ENCODE measurements around the gene GRB10.

Gene GRB10

GRCh38 chr7:50646069-50646468 is 136.6 kb downstream of the GRB10 start:
- no peak for TF ChIP-seq ELF4 (IDR thresholded peaks at IDR 0.05)
- no peak for TF ChIP-seq ARNT (IDR thresholded peaks at IDR 0.05)
- TF ChIP-seq SP1 (IDR thresholded peaks at IDR 0.05), result no peak
- no peak for TF ChIP-seq SUZ12 (IDR thresholded peaks at IDR 0.05)
- no peak for TF ChIP-seq FOXM1 (IDR thresholded peaks at IDR 0.05; ENCODE audit: borderline replicate concordance)
- no peak for TF ChIP-seq CTBP1 (IDR thresholded peaks at IDR 0.05; ENCODE audit: borderline replicate concordance)
- TF ChIP-seq FOXA1 (IDR thresholded peaks at IDR 0.05), result no peak
- TF ChIP-seq FOXK2 (IDR thresholded peaks at IDR 0.05), result no peak
- TF ChIP-seq NFRKB (IDR thresholded peaks at IDR 0.05), result no peak
- TF ChIP-seq ZNF384 (IDR thresholded peaks at IDR 0.05), result no peak
- TF ChIP-seq TARDBP (IDR thresholded peaks at IDR 0.05), result no peak
- TF ChIP-seq BHLHE40 (IDR thresholded peaks at IDR 0.05; ENCODE audit: borderline replicate concordance), result no peak
- TF ChIP-seq HDGF (IDR thresholded peaks at IDR 0.05; ENCODE audit: borderline replicate concordance), result no peak
- no peak for TF ChIP-seq LEF1 (IDR thresholded peaks at IDR 0.05; ENCODE audit: borderline replicate concordance)
- TF ChIP-seq L3MBTL2 (conservative IDR thresholded peaks at IDR 0.05), result no peak
- TF ChIP-seq, protein P1, sequence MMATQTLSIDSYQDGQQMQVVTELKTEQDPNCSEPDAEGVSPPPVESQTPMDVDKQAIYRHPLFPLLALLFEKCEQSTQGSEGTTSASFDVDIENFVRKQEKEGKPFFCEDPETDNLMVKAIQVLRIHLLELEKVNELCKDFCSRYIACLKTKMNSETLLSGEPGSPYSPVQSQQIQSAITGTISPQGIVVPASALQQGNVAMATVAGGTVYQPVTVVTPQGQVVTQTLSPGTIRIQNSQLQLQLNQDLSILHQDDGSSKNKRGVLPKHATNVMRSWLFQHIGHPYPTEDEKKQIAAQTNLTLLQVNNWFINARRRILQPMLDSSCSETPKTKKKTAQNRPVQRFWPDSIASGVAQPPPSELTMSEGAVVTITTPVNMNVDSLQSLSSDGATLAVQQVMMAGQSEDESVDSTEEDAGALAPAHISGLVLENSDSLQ (IDR thresholded peaks at IDR 0.05), result no peak
- ChIA-PET CTCF (no interaction called here), POLR2A (no interaction called here)
- no peak for DNase-seq (ENCODE audit: extremely low spot score)

DNA sequence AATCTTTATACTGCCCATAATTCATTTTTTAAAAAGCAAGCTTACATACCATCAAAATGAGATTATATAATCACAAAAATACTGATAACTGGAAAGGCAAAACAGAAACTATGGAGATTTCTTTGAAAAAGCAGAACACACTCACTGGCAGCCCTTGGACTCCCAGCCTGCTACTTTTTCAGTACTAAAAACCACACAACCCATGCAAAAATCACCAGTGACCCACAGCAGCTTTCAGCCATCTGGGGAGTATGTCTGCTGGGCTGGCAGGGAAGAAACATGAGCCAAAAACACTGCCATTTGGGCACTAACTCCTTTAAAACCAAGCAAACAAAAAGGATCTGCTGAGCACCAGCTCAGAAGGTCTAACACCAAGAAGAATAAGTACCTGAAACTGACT is 137.5 kb downstream of the GRB10 start:
- DNase-seq (ENCODE audit: extremely low spot score), result no peak
- CTCF ChIA-PET, result no interaction called here
- TF ChIP-seq NFRKB (IDR thresholded peaks at IDR 0.05) (no peak), TARDBP (IDR thresholded peaks at IDR 0.05) (no peak), FOXA1 (IDR thresholded peaks at IDR 0.05) (no peak), ARNT (IDR thresholded peaks at IDR 0.05) (no peak), SUZ12 (IDR thresholded peaks at IDR 0.05) (no peak), BHLHE40 (IDR thresholded peaks at IDR 0.05; ENCODE audit: borderline replicate concordance) (no peak), HDGF (IDR thresholded peaks at IDR 0.05; ENCODE audit: borderline replicate concordance) (no peak), ZNF384 (IDR thresholded peaks at IDR 0.05) (no peak), CTBP1 (IDR thresholded peaks at IDR 0.05; ENCODE audit: borderline replicate concordance) (no peak), ELF4 (IDR thresholded peaks at IDR 0.05) (no peak), SP1 (IDR thresholded peaks at IDR 0.05) (no peak), LEF1 (IDR thresholded peaks at IDR 0.05; ENCODE audit: borderline replicate concordance) (no peak)
- TF ChIP-seq, protein P1 (IDR thresholded peaks at IDR 0.05), result no peak
- POLR2A ChIA-PET, result no interaction called here

DNA sequence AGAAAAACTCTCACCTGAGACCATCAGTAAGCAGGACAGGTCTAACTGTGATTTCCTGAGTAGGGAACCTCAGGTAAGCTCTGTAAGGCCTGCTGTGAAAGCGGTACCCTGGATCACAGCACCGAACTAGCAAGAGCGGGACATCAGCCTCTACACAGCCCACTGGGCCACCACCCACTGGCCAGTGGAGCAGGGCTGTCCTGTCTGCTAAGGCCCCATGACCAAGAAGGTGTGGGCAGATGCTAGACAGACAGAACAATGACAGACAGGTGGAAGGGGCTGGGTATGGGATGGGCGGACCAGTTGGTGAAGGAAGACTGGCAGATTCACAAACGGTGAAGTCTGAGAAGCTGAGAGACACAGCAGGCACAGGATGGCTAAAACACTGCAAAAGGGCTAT is 138.1 kb downstream of the GRB10 start:
- POLR2A ChIA-PET, result no interaction called here
- CTCF ChIA-PET, result no interaction called here
- TF ChIP-seq HDGF (IDR thresholded peaks at IDR 0.05; ENCODE audit: borderline replicate concordance), result no peak
- no peak for TF ChIP-seq ARNT (IDR thresholded peaks at IDR 0.05)
- TF ChIP-seq SUZ12 (IDR thresholded peaks at IDR 0.05), result no peak
- TF ChIP-seq LEF1 (IDR thresholded peaks at IDR 0.05; ENCODE audit: borderline replicate concordance), result no peak
- no peak for TF ChIP-seq NFRKB (IDR thresholded peaks at IDR 0.05)
- TF ChIP-seq L3MBTL2 (conservative IDR thresholded peaks at IDR 0.05), result no peak
- TF ChIP-seq FOXA1 (IDR thresholded peaks at IDR 0.05), result no peak
- TF ChIP-seq FOXM1 (IDR thresholded peaks at IDR 0.05; ENCODE audit: borderline replicate concordance), result no peak
- no peak for TF ChIP-seq BHLHE40 (IDR thresholded peaks at IDR 0.05; ENCODE audit: borderline replicate concordance)
- TF ChIP-seq, protein P1 (IDR thresholded peaks at IDR 0.05), result no peak
- TF ChIP-seq CTBP1 (IDR thresholded peaks at IDR 0.05; ENCODE audit: borderline replicate concordance), result no peak
- no peak for TF ChIP-seq SP1 (IDR thresholded peaks at IDR 0.05)
- TF ChIP-seq ZNF384 (IDR thresholded peaks at IDR 0.05), result no peak
- no peak for DNase-seq (ENCODE audit: extremely low spot score)

DNA sequence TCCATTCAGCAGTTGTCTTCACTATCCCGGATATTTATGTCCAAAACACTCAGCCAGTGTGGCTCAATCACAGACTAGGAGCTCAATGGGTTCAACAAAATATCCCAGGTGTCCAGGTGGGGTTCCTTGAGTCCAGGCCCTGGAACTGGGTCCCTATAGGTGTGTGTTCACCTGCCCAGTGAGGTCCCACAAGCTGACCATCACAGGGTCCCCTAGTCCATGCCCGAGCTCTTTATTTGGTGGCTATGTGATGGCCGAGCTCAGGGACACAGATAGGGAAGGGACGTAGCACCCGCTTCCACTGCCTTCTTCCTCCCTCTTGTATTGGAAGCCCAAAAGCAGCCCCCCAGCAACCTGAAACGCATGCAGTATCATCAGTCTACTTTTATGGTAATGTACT is 138.6 kb downstream of the GRB10 start:
- POLR2A ChIA-PET, result no interaction called here
- TF ChIP-seq TARDBP (IDR thresholded peaks at IDR 0.05) (no peak), ZNF384 (IDR thresholded peaks at IDR 0.05) (no peak), FOXM1 (IDR thresholded peaks at IDR 0.05; ENCODE audit: borderline replicate concordance) (no peak), NFRKB (IDR thresholded peaks at IDR 0.05) (no peak), CTBP1 (IDR thresholded peaks at IDR 0.05; ENCODE audit: borderline replicate concordance) (no peak), ARNT (IDR thresholded peaks at IDR 0.05) (no peak), BHLHE40 (IDR thresholded peaks at IDR 0.05; ENCODE audit: borderline replicate concordance) (no peak), FOXA1 (IDR thresholded peaks at IDR 0.05) (no peak), SP1 (IDR thresholded peaks at IDR 0.05) (no peak), FOXK2 (IDR thresholded peaks at IDR 0.05) (no peak), LEF1 (IDR thresholded peaks at IDR 0.05; ENCODE audit: borderline replicate concordance) (no peak), ELF4 (IDR thresholded peaks at IDR 0.05) (no peak), L3MBTL2 (conservative IDR thresholded peaks at IDR 0.05) (no peak)
- TF ChIP-seq, protein P1 (IDR thresholded peaks at IDR 0.05), result no peak
- CTCF ChIA-PET, result no interaction called here
- no peak for DNase-seq (ENCODE audit: extremely low spot score)

- CTCF ChIA-PET, result no interaction called here
- no peak for DNase-seq (ENCODE audit: extremely low spot score)
- TF ChIP-seq BHLHE40 (IDR thresholded peaks at IDR 0.05; ENCODE audit: borderline replicate concordance) (no peak), LEF1 (IDR thresholded peaks at IDR 0.05; ENCODE audit: borderline replicate concordance) (no peak), SP1 (IDR thresholded peaks at IDR 0.05) (no peak), SUZ12 (IDR thresholded peaks at IDR 0.05) (no peak), FOXA1 (IDR thresholded peaks at IDR 0.05) (no peak), TARDBP (IDR thresholded peaks at IDR 0.05) (no peak), ZNF384 (IDR thresholded peaks at IDR 0.05) (no peak), ARNT (IDR thresholded peaks at IDR 0.05) (no peak), FOXK2 (IDR thresholded peaks at IDR 0.05) (no peak), HDGF (IDR thresholded peaks at IDR 0.05; ENCODE audit: borderline replicate concordance) (no peak), CTBP1 (IDR thresholded peaks at IDR 0.05; ENCODE audit: borderline replicate concordance) (no peak), NFRKB (IDR thresholded peaks at IDR 0.05) (no peak), ELF4 (IDR thresholded peaks at IDR 0.05) (no peak), FOXM1 (IDR thresholded peaks at IDR 0.05; ENCODE audit: borderline replicate concordance) (no peak)
- TF ChIP-seq, protein P1 (IDR thresholded peaks at IDR 0.05), result no peak
- POLR2A ChIA-PET, result no interaction called here
Measured at GRCh38 chr7:50641442-50642405, 141.0 kb downstream of the GRB10 start.
